ENCODE measurements around the gene CCDC57.
A peak's percentile ranks its signal among the peaks of the same experiment; 100 is the strongest.

CCDC57 gene

DNA sequence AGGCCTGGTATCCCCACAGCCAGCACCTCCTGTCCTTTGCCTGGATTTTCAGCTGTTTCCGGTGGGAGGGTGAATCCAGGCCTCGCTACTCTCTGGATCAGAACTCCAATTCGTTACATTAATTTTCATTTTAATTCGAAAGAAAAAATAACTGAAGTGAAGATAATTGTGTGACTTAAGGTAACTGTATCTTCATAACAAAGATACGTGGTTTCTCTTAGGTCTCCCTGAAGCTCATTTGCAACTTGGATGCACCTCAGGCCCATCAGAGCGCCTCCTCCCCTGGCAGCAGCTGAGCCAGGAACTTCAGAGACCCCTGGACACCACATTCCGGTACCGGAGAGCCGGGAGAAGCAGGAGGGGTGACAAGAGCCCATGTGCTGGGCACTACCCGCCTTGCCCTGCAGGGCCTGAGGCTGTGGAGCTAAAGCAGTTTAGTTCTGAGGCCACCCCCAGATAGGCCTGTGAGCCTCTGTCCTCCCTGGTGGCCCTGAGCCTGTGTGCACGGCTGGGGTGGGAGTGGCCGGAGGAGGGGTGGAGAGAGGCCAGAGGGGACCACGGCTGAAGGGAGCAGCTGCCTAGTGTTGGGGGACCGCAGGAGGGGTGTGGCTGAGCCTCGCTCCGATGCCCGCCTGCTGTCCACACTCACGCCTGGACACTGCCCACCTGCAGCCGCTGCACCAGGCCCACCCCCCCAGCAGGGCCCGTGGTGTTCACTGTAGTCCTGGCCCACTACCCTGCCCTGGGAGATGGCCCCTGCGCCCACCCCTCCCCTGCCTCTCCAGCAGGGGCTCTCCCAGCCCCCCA lies 135.7 kb downstream of the CCDC57 start:
- no peak for DNase-seq

DNA sequence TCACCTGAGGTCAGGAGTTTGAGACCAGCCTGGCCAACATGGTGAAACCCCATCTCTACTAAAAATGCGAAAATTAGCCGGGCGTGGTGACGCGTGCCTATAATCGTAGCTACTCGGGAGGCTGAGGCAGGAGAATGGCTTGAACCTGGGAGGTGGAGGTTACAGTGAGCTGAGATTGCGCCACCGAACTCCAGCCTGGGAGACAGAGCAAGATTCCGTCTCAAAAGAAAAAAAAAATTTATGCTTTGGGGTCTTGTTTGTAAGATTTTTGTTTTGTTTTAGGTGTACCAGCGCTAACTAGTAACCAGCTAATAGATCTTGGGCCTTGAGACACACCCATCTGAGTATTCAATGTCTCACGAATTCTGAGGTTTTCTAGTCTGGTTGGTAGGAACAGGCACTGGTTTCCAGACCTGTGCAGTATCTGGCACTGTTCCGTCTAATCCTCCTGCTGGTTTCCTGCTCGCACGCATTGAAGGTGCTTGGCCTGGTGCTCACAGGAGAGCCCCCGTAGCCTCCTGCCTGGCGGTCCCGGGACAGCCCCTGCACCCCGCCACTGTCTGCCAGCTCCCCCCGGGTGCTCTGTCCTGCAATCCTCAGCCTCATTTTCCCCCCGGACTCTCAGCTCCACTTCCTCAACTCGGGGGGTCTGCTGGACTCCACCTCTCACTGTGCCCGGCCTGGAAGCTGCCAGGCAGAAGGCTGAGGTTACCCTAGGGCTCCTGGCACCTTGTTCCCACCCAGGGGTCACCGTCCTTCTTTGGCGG lies 136.4 kb downstream of the CCDC57 start:
- no peak for DNase-seq

DNA sequence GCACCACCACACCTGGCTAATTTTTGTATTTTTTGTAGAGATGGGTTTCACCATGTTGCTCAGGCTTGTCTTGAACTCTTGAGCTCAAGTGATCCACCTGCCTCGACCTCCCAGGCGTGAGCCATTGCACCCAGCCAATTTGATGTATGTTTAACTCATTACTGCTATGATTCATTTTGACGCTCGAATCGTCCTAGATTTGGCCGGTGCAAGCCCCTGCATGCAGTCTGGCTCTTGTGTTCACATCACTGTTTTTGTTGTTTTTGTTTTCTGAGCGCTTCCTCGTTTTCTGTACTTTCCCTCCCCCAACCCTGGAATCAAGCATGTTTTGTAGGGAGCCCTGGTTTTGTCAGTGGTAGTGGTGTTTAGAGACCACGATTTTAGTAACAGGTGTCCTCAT lies 139.2 kb downstream of the CCDC57 start:
- DNase-seq, result no peak

GRCh38 chr17:82072827-82073226 lies 139.8 kb downstream of the CCDC57 start:
- DNase-seq, result no peak

- no peak for DNase-seq
Measured at GRCh38 chr17:82070611-82071010, 142.0 kb downstream of the CCDC57 start.

GRCh38 chr17:82065638-82066303 lies 146.9 kb downstream of the CCDC57 start, which contains the start of gene DUS1L:
Gene DUS1L, minus strand, starts transcription at chr17:82065804. Its CDS starts 745 bp downstream, at chr17:82065059.
- peak; percentile 54 for DNase-seq

GRCh38 chr17:82065193-82065637 lies 147.4 kb downstream of the CCDC57 start:
- DNase-seq, result no peak

DNA sequence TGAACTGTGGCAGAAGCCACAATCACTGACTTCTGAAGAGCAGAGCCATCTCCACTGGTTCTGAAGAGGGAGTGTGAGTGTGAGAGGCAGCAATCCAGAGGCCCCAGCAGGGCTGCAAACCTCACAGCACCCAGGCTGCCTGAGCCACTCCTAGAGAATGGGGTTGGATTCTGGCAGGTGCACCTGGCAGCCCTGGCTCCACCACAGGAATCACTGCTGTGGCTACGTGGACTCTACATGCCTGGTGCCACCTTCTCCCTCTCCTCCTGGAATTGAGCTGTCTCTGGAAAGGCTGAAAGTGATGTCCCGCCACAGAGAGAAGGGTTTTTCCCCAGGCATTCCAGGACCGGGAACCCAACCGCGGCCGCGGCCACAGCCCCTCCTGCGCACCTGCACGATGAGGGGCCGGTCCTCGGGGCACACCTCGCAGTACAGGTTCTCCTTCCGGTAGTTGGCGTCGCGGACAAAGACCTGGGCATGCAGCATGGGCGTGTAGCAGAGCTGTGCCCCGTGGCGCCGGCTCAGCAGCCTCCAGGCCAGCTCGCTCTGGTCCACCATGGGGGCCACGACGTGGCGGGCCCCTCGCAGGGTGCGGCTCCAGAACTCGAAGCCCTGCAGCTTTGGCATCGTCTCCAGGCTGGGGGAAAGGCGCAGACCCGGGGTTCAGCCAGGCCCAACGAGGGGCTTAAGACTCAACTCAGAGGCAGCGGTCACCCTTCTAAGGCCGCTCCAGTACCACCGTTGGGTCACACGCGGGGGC lies 148.0 kb downstream of the CCDC57 start:
- DNase-seq, result no peak

DNA sequence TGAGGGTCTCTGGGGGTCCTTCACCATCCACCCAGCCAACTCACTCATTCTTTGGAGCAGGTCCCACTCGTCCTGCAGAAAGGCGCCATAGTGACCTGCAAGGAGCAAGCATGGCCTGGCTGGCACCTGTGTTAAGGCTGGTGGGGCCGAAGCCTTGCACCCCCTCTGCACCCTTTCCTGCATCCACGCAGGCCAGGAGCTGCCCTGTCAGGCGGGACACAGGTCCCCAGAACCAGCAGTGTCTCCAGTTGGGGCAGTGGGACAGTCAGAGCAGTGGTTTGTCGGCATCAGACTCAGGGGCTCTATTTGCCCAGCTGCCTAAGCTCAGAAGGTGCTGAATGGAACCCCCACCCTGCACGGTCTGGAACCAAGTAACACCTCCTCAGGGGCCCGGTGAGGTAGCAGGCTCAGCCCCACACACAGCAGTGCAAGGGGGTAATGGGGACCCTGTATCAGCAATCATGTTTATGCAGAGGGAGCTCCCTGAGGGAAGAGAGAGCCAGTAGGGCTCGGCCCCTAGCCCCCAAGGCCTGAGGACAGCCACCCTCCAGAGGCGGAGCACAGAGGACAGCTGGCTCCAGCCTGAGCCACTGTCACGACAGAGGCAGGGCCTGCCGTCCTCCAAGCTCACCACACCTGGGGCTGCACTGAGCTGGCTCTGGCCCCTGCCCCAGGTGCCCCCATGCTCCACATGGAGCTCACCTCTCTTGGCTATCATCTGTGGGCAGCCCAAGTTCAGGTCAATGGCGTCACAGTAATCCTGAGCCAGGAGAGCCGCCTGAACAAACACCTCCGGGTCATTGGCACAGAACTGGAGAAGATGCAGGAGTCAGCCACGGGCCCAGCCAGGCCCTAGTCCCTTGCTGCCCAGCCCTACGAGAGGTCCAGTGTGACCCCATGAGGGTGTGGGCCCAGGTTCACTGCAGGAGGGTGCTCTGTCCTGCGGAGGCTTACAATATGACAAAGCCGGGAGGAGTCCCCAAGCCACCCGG lies 148.9 kb downstream of the CCDC57 start:
- DNase-seq, result no peak

DNA sequence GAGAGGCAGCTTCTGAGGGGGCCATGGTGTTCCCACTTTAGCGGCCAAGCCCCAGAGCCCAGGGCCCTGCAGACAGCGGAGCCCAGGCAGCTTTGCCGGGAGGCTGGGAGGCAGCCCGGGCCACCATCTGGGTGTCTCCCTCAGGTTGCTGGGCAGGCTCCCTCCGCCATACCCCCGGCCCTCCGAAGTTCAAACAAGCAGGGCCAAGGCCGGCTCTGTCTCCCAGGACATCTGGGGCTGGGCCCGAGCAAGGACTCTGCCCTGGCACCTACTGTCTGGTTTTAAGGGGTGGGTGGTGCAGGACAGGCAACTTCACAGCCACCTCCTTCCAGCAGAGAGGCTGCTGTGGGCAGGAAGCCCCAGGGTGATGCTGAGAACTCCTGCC lies 149.7 kb downstream of the CCDC57 start:
- no peak for DNase-seq

- no peak for DNase-seq
Measured at GRCh38 chr17:82062076-82062983, 150.3 kb downstream of the CCDC57 start.

GRCh38 chr17:82061047-82061925 lies 151.4 kb downstream of the CCDC57 start:
- DNase-seq, result no peak

DNA sequence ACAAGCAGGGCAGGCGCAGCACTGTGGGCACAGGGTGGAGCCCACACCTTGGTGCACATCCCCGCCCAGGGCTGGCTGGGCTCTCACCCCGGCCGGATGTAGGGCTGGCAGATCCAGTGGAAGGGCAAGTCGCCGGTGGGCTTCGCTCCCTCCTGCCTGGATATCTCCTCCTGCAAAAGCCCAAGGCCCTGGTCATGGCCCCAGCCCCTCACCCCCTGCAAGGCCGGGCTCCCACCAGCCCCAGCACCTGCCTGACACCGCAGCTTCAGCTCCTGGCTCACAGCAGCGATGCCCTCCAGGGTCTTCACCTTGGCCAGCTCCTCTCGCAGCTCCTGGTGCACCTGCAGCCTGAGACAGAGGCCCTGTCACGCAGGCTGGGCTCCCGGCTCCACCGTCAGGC lies 152.0 kb downstream of the CCDC57 start:
- no peak for DNase-seq

GRCh38 chr17:82060001-82060380 lies 152.7 kb downstream of the CCDC57 start:
- DNase-seq, result no peak

- DNase-seq, result no peak
Measured at GRCh38 chr17:82059272-82060000, 153.2 kb downstream of the CCDC57 start.

- DNase-seq, result no peak
Measured at GRCh38 chr17:82058855-82059249, 153.8 kb downstream of the CCDC57 start.

DNA sequence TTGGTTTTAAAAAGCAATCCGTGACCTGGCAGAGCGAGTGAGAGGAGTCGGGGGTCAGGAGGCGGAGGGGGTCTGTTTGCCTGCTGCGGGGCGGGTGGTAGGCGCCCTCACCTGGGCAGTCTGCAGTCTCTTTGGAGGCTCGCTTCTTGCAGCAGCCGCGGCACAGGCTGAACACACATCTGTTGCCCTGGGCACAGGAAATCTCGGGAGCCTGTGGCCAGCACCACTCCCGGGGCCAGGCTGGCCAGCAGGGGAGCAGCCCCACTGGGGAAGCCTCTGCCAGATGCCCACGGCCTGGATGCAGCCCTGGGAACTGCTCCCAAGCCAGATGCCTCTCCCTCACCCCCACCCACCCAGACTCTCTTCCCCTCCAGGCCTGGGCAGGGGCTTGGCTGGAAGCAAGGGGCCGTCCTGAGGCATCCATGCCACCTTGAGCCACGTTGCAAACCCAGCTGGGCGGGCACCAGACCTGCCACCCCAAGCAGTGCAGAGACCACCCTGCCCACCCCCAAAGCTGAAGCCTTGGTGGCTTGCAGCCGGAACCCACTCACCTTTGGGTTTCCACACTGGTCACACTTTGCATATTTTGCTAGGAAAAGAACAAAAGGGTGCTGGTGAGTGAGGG lies 154.3 kb downstream of the CCDC57 start:
- DNase-seq, result no peak
